GM12874 (cell line): ENCODE results near the gene HOPX.

Experiments used
- TF ChIP-seq, protein P1 (sequence below): IDR thresholded peaks from 2 replicates; pipeline ENCODE4 v1.5.1; 2011; ENCODE audit warnings: low read depth, mild to moderate bottlenecking, control low read depth, low read length, moderate library complexity; ENCODE audit not compliant: insufficient read depth

Gene HOPX

DNA sequence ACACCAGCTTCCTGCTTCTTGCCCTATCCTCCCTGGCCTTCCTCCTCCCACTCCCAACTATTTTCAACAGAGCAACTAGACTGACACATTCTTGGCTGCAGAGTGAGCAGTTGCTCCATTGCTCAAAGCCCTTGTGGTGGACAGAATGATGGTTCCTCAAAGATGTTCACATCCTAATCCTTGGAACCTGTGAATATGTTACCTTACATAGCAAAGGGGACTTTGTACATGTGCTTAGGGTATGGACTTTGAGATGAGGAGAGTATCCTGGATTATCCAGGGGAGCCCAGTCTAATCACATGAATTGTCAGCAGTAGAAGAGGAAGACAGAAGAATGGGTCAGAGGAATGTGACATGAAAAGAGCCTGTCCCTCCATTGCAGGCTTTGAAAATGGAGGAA, 24.9 kb upstream of the HOPX start:
- TF ChIP-seq, protein P1, sequence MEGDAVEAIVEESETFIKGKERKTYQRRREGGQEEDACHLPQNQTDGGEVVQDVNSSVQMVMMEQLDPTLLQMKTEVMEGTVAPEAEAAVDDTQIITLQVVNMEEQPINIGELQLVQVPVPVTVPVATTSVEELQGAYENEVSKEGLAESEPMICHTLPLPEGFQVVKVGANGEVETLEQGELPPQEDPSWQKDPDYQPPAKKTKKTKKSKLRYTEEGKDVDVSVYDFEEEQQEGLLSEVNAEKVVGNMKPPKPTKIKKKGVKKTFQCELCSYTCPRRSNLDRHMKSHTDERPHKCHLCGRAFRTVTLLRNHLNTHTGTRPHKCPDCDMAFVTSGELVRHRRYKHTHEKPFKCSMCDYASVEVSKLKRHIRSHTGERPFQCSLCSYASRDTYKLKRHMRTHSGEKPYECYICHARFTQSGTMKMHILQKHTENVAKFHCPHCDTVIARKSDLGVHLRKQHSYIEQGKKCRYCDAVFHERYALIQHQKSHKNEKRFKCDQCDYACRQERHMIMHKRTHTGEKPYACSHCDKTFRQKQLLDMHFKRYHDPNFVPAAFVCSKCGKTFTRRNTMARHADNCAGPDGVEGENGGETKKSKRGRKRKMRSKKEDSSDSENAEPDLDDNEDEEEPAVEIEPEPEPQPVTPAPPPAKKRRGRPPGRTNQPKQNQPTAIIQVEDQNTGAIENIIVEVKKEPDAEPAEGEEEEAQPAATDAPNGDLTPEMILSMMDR = no peak

DNA sequence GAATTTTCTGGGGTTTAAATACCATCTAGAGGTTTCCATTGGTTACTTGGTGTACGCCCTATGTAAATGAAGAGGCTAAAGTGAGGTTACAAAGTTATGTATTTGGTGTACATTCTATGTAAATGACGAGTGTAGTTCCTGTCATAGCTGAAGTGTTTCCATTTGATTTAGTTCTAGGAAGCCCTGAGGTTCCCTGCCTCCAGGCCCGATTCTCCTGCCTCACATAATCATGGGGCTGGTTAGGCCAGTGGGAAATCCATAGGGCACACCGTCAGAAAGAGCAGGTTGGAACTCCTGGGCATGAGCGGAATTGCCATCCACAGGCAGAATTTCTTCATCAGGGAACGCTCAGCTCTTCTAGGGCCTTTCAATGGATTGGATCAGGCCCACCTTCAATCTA, 24.2 kb upstream of the HOPX start:
- TF ChIP-seq, protein P1 = no peak

DNA sequence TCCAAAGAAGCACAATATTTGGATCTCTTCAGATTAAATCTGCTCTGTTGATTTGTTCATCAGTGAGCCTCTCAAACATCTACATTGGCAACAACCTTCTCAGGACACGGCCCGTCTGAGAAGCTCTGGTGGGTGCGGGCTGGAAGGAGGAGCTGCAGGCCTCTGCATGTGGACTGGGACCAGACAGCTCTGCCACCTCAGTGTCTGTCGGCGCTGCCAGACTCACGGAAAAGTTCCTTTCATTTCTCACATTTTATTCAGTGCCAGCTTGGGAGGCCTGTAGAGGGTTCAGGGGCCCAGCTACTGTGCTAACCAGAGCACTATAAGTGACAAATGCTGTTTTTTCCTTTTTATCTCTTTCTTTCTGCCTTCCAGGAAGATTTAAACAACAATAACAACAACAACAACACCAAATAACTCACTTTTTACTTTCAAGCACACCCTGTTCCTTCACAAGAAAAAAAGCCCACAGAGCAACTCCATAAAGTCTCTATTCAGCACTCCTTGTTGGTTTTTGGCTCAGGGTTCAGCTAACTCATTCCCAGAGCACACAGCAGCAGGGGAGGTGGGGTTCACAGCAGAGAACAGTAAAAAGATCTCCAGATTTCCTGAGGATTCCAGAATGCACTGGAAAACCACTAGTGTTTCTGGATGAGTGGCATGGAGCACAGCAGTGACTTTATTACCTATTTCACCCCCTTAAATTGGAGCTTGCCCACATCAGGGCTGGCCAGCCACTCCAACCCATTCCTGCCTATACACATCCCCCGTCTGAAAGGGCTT, 23.2 kb upstream of the HOPX start:
- TF ChIP-seq, protein P1 = no peak

DNA sequence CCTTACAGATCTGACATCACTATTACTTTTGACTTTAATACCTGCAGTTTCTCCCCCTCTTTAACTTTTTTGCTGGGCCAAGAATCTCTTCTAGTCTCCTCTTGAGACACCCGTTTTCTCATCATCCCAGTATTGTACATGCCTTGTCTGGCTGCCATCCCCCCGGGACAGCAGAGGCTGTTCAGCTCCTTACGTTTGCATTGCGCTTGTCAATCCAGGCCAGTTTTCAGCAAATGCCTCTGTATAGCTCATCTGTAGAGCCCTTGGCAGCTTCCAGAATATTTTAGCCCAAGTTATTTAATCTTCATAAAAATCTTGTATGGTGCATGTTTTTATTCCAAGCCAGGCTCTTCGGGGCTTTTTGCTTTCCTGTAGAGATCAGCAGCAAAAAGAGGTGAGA, 22.3 kb upstream of the HOPX start:
- TF ChIP-seq, protein P1 = no peak

DNA sequence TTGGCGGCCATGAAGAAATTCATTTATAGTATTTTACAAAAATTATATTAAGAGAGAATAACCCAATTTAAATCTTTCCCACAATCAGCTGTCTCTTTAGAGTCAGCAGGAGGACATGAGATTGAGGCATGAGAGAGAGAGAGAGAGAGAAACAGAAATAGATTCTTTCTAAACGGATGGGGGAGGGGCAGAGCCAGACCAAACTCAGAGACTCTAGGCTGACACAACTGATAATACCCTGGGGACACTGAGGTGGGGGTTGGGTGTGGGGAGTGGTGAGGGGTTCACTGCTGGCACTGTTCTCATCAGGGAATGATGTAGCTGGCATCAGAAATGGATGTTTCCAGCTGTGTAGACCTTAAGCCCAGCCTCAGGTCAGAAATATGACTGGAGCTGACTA, 20.5 kb upstream of the HOPX start:
- TF ChIP-seq, protein P1 = no peak

DNA sequence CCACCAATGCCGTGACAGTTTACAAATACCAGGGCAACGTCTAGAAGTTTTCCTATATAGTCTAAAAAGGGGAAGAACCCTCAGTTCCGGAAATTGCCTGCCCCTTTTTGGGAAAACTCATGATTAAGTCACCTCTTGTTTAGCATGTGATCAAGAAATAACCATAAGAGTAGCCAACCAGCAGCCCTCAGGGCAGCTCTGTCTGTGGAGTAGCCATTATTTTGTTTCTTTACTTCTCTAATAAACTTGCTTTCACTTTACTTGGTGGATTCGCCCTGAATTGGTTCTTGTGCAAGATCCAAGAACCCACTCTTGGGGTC, 20.0 kb upstream of the HOPX start:
- TF ChIP-seq, protein P1 = no peak

DNA sequence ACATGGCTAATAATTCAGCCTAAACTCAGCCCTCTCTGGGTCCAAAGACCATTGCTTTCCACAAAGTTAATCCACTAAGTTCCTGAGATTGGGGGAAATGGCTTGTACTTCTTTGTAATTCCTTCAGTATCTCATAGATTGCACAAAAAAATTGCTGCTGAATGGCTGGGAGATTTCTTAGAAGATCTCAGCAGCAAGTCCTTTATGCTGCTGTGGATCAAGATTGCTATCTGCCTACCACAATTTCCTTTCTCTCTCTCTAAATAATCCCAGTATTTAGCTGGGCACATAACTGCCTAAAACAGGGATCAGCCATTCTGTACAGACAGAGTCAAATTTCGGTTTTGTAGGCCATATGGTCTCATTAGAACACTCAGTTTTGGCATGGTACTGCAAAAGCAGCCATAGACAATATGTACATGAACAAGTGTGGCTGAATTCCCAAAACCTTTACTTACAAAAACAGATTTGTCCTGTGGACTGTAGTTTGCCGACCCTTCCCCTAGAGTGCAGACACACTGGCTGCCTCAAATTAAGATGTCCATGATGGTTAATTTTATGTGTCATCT, 18.5 kb upstream of the HOPX start:
- TF ChIP-seq, protein P1 = no peak

DNA sequence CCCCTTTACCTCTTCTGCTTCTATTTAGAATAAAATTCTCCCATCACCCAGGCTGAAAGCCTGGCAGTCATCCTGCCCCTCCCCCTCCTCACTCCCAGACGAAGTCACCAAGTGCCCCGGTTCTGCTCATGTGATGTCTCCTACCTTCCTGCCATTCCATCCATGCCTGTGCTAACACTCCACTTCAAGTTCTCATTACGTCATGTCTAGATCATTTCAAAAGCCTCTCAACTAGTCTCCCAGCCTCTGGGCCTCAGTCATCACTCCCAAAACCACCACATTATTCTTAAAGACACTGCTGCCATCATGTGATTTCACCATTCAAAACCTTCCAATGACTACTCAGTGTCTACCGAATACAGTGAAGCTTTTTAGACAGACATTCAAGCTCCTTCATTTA, 17.2 kb upstream of the HOPX start:
- TF ChIP-seq, protein P1 = no peak
